Activated naive CD4-positive, alpha-beta T cell treated with anti-CD3 and anti-CD28 coated beads, Interleukin-2, amount 50 U/mL, for 72 hours (primary cell): ENCODE data around the gene GGT6. TPM values are rescaled to one million over a fixed set of nuclear protein-coding genes. Genes with fewer than 3 reads are reported as not detected.
A peak's percentile ranks its signal among the peaks of the same experiment; 100 is the strongest.

Experiments used
- ATAC-seq, 2 donors: fragments of 150-1000 bp; cut with Tn5 transposase; 2 replicates each; pipeline ENCODE4 v1.10.0; 2021; ENCODE audit warnings: mild to moderate bottlenecking in 2 of 2, moderate library complexity in 2 of 2
- DNase-seq, 2 donors: peaks; one replicate each; pipeline ENCODE4 v3.0.0; 2021 to 2022; ENCODE audit warnings: low spot score in 2 of 2
- H3K27ac Mint-ChIP-seq, 2 donors: one replicate each; pipeline ENCODE4 v1.8.0; 2022; ENCODE audit warnings: mild to moderate bottlenecking in 2 of 2, mixed read lengths in 2 of 2
- H3K36me3 Mint-ChIP-seq, 2 donors: one replicate each; pipeline ENCODE4 v1.8.0; 2022; ENCODE audit warnings: mixed read lengths in 2 of 2
- H3K9me3 Mint-ChIP-seq, 2 donors: one replicate each; pipeline ENCODE4 v1.8.0; 2022; ENCODE audit warnings: mixed read lengths in 2 of 2
- total RNA-seq, 2 donors: library from RNA; stranded (reverse); gene quantifications; one replicate each; pipeline ENCODE4 v1.2.3, GENCODE V29; 2022

The GGT6 gene
- total RNA-seq, 2 donors from 2014 or later = not detected

DNA sequence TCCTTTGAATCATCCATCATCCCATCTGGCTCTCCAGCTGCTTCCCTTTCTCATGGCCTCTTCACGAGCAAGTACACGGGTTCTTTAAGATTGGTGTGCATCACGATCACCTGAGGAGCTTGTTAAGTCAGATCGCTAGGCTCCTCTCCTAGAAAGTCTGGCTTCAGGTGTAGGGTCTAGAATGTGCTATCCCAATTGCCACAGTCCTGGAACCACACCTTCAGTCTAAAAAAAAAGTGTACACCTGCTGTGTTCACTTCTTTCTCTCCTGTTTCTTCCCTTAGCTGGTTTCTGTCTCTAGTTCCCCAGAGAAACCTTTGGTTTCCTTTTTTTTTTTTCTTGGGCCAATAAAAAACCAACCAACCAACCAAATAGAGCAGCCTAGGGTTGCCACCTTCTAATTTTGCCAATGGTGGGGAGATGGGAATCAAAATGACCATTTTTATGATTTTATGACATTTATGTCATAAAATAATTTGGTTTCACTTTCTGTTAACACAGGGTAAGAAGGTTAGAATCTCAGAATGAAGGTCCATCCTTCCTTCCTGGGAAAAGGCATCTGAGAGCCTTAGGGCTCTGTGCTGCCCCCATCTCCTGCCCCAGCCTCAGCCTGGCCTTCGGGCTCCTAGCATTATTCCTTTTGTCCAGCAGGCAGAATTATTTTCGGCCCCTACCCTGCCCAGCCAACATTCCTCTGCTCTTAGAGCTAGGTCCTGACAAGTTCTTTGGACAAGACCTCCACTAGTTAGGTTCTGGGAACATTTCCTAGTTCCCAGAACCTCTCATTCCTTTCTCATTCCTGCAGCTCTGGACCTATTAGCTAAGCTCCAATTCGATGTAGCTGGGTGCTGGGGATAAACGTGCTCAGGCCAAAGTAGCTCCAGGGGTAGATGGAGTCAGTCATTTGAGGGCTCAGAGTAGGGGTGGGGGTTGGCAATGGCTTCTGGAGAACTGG lies 1.9 kb upstream of the GGT6 start:
- Mint-ChIP-seq H3K27ac (peak overlapping the region; percentile 81 to 88), H3K9me3 (no peaks in the 10 kb centered on the region), H3K36me3 (no peaks in the 10 kb centered on the region)
- DNase-seq (no peak), ATAC-seq (peak in 1 of 2 donors; percentile 20)

DNA sequence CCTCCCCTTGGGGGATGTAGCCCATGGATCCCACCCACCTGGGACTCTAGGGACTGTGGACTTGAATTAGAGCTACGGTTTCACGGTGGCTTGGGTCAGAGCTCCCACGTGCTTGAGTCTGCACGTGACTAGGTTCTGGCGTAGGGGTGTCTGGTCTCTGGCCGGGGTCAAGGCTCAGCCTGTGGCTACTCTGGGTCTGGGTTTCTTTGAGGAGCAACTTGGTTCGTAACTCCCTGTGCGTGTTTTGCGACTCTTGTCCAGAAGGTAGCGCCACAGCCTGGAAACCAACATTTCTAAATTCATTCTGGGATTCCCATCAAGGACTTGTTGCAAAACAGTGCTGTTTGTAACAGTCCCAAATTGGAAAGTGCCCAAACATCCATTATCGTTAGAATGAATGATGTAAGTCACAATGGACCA lies 470 bp upstream of the GGT6 start:
- Mint-ChIP-seq H3K9me3 (no peaks in the 10 kb centered on the region), H3K27ac (peak overlapping the region in 1 of 2 donors; percentile 55), H3K36me3 (no peaks in the 10 kb centered on the region)

DNA sequence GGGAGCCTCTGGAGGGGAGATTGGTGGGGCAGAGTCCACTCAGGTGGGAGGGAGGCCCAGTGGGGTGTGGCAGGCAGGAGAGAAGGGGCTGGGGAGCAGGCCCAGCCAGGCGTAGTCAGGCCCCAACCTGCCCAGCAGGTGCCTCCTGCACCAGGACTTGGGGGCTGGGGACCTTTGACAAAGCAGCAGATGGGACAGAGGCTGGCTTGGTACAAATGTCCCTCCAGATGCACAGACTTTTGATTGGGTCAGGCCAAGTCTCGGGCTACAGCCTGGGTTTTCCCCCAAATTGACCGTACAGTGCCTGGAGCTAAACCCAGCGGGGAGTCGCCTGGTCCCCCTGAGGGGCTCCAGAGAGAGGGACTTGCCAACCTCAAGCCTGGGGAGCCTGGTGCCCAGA lies 411 bp downstream of the GGT6 start:
- DNase-seq (no peak), ATAC-seq (no peak)
- Mint-ChIP-seq H3K9me3 (no peaks in the 10 kb centered on the region), H3K36me3 (peaks cover 7 to 8% of the 10 kb centered on the region in 2 donors), H3K27ac (no peak overlapping the region)

More for the DNA sequence above, 470 bp upstream of the GGT6 start:
- no peak for DNase-seq
- no peak for ATAC-seq

DNA sequence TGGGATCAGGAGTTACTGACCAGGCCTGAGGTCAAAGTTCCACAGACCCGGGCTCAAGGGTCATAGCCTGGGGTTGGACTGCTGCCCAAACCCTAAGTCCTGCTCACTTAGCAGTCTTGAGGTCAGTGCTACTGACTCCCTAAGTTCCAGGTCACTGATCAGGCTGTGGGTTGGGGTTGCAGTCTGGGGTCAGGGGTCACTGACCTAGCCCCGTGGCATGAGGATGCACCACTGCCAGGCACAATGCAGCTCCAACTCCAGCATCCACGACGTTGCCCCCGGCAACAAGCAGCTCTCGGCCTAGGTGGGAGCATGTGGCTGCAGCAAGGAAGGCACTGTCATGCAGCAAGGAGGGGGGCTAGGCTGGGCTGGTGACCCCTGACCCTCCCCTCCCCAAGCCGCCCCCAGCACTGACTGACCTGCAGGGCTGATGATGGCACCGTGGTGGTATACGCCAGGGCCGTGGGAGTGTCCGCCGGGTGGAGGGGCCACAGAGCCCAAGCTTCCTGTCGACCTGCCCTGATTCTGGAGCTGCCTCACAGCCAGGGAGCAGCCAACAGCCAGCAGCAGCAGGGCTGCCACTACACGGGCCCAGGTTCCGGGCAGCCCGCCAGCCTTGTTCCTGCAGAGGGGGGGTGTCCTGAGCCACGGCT lies 1.1 kb downstream of the GGT6 start:
- ATAC-seq (no peak), DNase-seq (no peak)
- Mint-ChIP-seq H3K9me3 (no peaks in the 10 kb centered on the region), H3K36me3 (peaks cover 14 to 15% of the 10 kb centered on the region in 2 donors), H3K27ac (no peak overlapping the region)

DNA sequence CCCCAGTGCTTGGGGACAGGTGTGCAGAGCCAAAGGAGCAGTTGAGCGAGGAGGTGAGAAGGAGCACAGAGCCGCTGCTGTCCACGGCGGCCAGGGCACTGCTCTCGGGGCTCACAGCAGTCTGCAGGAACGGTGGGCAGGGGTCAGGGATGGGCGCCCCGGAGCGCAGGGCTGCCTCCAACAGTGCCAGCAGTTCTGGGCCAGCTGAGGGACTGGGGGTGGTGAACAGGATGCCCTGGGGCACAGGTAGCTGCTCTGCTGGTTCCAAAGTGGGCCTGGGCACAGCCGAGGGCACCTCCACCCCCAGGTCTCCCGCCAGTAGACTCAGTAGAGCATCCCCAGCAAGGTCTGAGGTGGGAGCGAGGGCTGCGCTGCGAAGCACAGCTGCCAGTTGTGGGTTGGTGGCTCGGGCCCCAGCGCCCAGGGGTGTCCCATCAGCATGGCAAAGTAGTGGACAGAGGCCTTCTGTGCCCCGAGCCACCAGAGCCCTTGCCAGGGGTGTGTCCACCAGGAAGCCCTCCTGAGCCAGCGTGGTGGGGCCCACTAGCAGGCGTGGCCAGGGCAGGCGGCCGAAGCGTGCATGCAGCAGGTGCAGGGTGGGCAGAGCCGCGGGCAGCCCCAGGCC lies 1.9 kb downstream of the GGT6 start:
- ATAC-seq = no peak
- H3K27ac Mint-ChIP-seq = peak overlapping the region; percentile 46 to 84

DNA sequence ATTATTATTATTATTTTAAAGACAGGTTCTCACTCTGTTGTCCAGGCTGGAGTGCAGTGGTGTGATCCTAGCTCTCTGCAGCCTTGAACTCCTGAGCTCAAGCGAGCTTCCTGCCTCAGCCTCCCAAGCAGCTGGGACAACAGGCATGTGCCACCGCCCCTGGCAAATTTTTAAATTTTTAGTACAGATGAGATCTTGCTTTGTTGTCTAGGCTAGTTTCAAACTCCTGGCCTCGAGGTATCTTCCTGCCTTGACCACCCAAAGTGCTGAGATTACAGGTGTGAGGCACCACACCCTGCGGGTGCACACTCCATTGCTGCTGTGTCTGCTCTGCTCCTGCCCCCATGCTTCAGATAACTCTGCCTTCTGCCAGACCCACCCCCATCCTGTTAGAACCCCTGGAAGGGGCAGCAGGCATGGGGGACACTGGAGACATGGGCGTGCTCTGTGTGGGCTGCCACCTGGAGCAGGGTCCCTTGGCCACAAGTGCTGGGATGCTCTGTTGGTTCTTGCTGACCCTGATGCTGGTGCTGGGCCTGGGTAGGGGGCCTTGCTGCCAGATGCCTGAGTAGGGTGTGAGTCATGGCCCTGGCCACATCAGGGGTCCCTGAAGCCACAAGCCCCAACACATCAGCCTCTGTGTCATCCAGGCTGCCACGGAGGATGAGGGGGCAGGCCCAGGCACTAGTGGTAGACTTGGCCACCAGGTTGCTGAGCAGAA lies 2.6 kb downstream of the GGT6 start:
- Mint-ChIP-seq H3K36me3 (peaks cover 21 to 23% of the 10 kb centered on the region in 2 donors), H3K9me3 (no peaks in the 10 kb centered on the region), H3K27ac (peak overlapping the region; percentile 46 to 84)
- no peak for DNase-seq
- ATAC-seq = no peak

More for the DNA sequence above, 1.9 kb downstream of the GGT6 start:
- DNase-seq = no peak
- Mint-ChIP-seq H3K9me3 (no peaks in the 10 kb centered on the region), H3K36me3 (peaks cover 21 to 23% of the 10 kb centered on the region in 2 donors)

DNA sequence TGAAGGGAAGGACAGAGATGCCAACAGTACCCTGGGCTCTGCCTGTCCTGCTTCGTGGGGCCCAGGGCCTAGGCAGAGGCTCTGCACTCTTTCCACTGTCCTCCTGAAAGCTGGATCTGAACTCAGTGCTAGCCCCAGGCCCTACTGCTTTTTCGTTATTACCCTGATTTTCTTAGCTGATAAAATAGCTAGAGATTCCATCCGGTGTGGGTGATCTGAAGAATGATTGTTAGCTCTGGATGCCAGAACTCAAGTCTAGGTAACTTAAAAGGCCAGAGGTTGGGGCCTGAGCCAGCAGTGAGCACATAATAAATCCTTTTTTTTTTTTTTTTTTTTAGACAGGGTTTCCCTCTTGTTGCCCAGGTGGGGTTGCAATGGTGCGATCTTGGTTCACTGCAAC lies 3.4 kb downstream of the GGT6 start:
- Mint-ChIP-seq H3K36me3 (peaks cover 21 to 23% of the 10 kb centered on the region in 2 donors), H3K9me3 (no peaks in the 10 kb centered on the region), H3K27ac (peak overlapping the region in 1 of 2 donors; percentile 95)
- DNase-seq = no peak
- no peak for ATAC-seq

DNA sequence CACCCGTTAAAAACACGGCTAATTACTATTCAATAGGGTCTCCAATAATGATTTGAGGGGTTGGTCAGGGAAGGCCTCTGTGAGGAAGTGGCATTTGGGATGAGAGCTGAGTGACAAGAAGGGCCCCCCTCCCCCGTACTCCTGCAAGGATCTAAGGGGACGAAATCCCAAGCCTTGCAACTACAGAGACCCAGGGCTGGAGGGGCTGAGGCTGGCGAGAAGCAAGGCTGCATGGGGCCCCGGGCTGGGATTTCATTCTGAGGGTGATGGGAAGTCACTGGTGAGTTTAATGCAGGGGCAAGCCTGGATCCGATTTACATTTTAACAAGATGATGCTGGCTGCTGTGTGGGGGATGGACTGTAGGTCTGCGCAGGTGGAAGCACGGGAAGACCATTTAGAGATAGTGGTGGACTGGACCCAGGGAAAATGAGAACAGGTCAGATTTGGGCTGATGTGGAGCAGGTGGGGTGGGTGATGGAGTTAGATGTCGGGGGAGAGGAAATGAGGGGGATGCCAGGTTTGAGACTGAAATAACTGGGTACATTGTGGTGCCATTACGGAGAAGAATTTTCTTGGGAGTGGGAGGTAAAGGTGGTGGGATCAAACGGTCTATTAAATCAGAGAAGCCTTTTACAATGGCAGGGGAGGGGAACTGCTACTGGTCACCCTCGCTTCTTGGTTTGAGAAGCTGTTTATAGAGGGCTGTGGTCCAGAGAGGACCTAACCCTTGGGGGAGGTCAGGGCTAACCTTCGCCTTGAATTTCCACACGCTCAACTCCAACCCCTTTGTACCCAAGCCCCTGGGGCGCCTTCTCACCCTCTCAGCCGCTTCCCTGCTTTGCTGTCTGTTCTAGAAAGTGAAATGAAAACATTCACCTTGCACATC lies 4.3 kb downstream of the GGT6 start:
- ATAC-seq (no peak), DNase-seq (no peak)
- Mint-ChIP-seq H3K36me3 (peaks cover 21 to 25% of the 10 kb centered on the region in 2 donors), H3K27ac (peak overlapping the region; percentile 95 to 99), H3K9me3 (no peaks in the 10 kb centered on the region)

DNA sequence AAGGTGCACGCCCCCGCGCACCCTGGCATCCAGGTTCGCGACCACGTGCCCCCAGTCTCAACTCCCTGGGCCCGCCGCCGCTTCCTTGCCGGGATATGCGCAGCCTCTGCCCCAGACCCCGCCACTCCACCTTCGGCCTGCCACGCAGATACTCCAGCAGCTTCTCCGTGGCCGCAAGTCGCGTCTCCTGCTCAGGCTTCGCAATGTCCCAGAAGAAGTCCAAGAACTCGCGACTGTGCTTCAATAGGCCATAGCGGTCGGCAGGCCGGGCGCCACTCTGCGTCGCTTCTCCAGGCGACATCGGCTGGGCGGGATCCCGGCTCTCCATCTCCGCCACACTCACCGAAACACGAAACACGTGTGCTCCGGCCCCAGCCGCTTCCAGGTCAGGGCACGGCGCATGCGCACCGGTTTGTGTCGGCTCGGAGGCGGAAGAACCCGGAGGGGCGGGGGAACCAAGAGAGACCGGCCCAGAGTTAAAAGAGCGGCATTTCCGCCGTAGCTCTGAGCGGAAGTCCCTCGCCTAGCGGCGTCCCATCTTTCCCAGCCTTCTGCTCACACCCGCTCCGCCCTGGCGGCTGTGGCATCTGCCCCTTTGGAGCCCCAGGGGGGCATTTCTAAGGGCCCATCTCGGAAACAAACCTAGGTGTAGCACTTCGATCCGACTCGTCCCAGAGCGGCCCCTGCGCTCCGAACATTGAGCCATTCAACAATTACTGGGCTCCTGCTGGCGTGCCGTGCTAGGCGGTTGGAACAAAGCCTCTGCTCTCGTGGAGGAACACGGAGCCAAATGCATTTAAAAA lies 5.2 kb downstream of the GGT6 start, which contains the start of gene MYBBP1A:
Gene MYBBP1A, minus strand, starts transcription at position 388 of the 803 bp plus-strand sequence. Its CDS starts 60 bp downstream, at position 328.
- DNase-seq = peak; percentile 96 to 97
- no peaks in the 10 kb centered on the region for H3K9me3 Mint-ChIP-seq
- peak; percentile 94 for ATAC-seq
- H3K36me3 Mint-ChIP-seq = peaks cover 21 to 30% of the 10 kb centered on the region in 2 donors
- peak within 1 kb of the TSS; percentile 95 to 99 for H3K27ac Mint-ChIP-seq

DNA sequence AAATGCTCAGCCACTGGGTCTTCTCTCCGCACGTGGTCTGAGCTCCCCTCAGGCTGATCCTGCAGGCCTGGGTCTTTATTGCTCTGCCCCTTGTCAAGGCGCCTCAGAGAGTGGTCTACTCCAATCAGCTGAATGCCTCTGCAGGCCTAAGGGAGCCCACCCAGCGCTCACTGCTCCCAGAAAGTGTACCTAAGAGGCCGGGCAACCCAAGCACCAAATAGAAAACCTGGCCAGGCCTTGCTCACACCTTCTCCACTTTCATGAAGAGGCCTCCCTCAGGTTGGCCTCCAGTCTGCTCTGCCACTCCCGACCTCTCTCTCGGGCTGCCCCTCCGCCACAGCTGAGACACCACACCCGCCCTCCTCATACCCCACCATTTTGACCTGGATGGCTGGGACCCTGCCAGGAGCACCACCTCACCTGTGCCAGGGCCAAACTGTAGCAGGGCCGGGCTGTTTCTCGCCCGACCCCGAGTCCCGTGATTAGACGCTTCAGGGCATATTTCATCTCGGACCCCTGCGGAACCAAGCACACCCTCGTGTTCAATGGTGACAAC lies 5.9 kb downstream of the GGT6 start:
- H3K9me3 Mint-ChIP-seq = no peaks in the 10 kb centered on the region
- peaks cover 21 to 30% of the 10 kb centered on the region in 2 donors for H3K36me3 Mint-ChIP-seq
- peak in 1 of 2 donors; percentile 1 for ATAC-seq
- DNase-seq = no peak
- peak overlapping the region; percentile 95 to 99 for H3K27ac Mint-ChIP-seq

DNA sequence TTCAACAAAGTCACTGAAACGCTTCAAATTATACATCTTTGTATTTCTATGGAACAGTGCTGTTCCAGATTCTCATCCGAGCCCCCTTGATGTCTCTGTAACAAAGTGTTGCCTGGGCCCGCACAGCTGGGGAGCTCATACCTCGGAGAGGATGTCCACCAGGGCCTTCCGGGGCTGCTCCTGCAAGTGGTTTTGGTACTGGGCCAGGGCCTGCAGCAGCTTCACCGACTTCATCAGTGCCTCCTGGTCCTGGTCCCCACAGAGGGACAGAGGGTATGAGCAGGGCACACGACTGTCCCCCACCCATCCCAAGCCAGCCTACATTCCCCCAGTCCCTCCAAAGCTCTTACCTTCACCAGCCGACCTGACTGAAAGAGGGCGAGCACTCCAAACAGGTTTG lies 6.7 kb downstream of the GGT6 start:
- Mint-ChIP-seq H3K27ac (peak overlapping the region; percentile 95 to 99), H3K36me3 (peaks cover 21 to 30% of the 10 kb centered on the region in 2 donors), H3K9me3 (no peaks in the 10 kb centered on the region)
- ATAC-seq (no peak), DNase-seq (no peak)

DNA sequence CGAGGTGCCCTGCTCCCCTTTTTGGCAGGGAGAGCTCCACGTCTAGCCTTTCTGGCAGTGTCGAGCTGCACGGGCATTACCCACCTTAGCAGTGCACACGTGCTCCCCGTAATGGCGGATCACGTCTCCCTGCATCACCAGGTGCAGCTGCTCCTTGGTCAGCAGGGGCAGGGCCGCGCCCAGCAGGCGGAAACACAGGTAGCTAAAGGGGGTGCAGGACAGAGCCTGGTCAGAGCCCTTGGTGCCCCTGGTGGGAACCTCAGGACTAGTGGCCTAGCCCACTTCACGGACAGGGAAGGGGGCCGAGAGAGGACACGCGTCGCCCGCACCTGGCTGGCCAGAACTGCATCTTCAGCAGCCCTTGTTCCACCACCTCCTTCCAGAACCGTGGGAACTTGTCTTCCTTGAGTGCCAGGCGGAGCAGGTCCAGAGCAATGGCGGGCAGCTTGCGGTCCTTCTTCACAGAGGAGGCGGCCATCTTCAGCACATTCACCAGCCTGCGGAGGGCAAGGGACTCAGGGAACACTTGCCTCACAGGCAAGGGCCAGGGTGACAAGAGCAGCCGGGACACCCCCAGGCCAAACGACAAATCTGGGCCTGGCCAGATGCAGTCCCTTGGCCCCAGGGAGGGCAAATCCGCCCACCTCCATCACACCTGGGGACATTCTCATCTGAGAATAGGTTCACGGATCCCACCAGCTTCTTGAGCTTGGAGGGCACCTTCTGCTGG lies 8.4 kb downstream of the GGT6 start:
- ATAC-seq (no peak), DNase-seq (no peak)
- Mint-ChIP-seq H3K36me3 (peaks cover 21 to 30% of the 10 kb centered on the region in 2 donors), H3K9me3 (no peaks in the 10 kb centered on the region), H3K27ac (no peak overlapping the region)

DNA sequence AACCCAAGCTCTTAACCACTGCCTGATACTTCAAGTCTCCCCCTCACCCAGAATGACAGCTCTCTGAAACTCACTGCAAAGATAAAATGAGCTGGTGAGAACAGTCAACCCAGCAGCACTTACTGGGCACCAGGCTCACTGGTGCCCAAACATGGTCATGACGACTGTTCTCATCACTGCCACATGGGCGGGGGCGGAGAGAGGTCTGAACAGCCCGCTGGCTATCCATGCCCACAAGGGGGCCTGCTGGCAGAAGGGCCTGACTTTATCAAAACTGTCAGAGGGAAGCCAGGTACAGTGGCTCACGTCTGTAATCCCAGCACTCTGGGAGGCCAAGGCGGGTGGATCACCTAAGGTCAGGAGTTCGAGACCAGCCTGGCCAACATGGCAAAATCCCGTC lies 9.2 kb downstream of the GGT6 start:
- no peak for DNase-seq
- Mint-ChIP-seq H3K9me3 (no peaks in the 10 kb centered on the region), H3K27ac (no peak overlapping the region), H3K36me3 (peaks cover 21 to 30% of the 10 kb centered on the region in 2 donors)
- no peak for ATAC-seq

DNA sequence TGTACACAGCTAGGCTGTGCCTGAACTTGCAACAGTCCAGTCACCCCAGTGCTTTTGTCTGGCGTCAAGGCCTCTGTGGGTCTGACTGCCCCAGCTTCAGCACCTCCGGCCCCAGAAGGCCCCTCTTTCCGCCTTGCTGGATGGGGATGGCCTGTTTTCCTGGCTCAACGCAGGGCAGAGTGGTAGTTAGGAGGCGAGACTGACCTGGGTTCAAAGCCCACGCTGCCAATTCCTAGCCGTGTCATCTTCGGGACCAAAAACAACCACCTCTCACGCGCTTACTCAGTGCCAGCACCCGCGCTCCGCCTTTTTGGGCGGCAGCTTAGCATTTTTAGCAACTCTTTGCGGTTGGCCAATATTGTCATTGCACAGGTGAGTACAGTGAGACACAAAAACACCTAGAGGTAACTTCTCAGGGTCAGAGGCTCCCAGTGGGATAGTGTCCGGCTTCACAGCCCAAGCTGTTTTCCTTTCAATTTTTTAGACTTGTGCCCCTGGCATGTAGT lies 9.8 kb downstream of the GGT6 start:
- ATAC-seq (no peak), DNase-seq (no peak)
- H3K27ac Mint-ChIP-seq = no peak overlapping the region
- H3K36me3 Mint-ChIP-seq = peaks cover 21 to 28% of the 10 kb centered on the region in 2 donors
- no peaks in the 10 kb centered on the region for H3K9me3 Mint-ChIP-seq
